H1 (cell line): ENCODE data around the gene STOML1. TPM values are rescaled to one million over a fixed set of nuclear protein-coding genes. Genes with fewer than 3 reads are reported as not detected.

Source experiments
- CBX5 ChIP-seq: fragments of 300-800, 300-1000 bp; sonication (generic); IDR thresholded peaks from 2 replicates; pipeline ENCODE4 v1.7.1; 2016; ENCODE audit warnings: antibody characterized with exemption, low read length, low read depth
- polyA plus RNA-seq, 7 experiments: library from polyadenylated mRNA; depleted of rRNA in 3 of 7; stranded (reverse) in 5 of 7; unstranded in 2 of 7; fragments of >200 nt in 5 of 7; fragments of 200-250 nt in 2 of 7; gene quantifications; 1 replicate in 5 of 7; 2 replicates in 1 of 7; 4 replicates in 1 of 7; pipeline versions ENCODE4 v1.2.1 to v1.2.3, GENCODE V29; 2011 to 2013; ENCODE audit warnings: missing spikeins in 2 of 7, mixed read lengths in 2 of 7
- total RNA-seq: library from RNA; stranded (reverse); fragmentation: NEBNext Ultra II Directional; extraction: Animal tissue kit (Norgen Biotek cat#: 25700); gene quantifications from 2 replicates; pipeline ENCODE4 v1.2.1, GENCODE V29; 2021

Gene STOML1
- total and polyA plus RNA-seq, 2 of the 8 experiments (the other 6 are each of a cell fraction or from before 2014, with no cell fraction given): 2.6 to 3.2 TPM

GRCh38 chr15:73941044-73941443, 51.1 kb downstream of the STOML1 start (continued):
- no peak for TF ChIP-seq CBX5
- TF ChIP-seq, all 59 proteins: peak for 0
